ENCODE results near the gene PHYHIPL.

PHYHIPL gene

GRCh38 chr10:59265141-59265540 is 88.7 kb downstream of the PHYHIPL start:
- DNase-seq: no peak

- no peak for DNase-seq
Measured at GRCh38 chr10:59266321-59266720, 89.9 kb downstream of the PHYHIPL start.

- no peak for DNase-seq
Measured at GRCh38 chr10:59268460-59268859, 92.0 kb downstream of the PHYHIPL start.

GRCh38 chr10:59269651-59270050 is 93.2 kb downstream of the PHYHIPL start:
- no peak for DNase-seq

GRCh38 chr10:59270492-59270891 is 94.0 kb downstream of the PHYHIPL start:
- no peak for DNase-seq

- DNase-seq: no peak
Measured at GRCh38 chr10:59271160-59271559, 94.7 kb downstream of the PHYHIPL start.

- DNase-seq: no peak
Measured at GRCh38 chr10:59272061-59272460, 95.6 kb downstream of the PHYHIPL start.

GRCh38 chr10:59273445-59273844 is 97.0 kb downstream of the PHYHIPL start:
- no peak for DNase-seq

- DNase-seq: no peak
Measured at GRCh38 chr10:59276133-59276532, 99.7 kb downstream of the PHYHIPL start.

- no peak for DNase-seq
Measured at GRCh38 chr10:59276919-59277318, 100.5 kb downstream of the PHYHIPL start.

GRCh38 chr10:59279476-59279875 is 103.0 kb downstream of the PHYHIPL start:
- DNase-seq: no peak

- no peak for DNase-seq
Measured at GRCh38 chr10:59279991-59280505, 103.6 kb downstream of the PHYHIPL start.

GRCh38 chr10:59281861-59282260 is 105.4 kb downstream of the PHYHIPL start:
- DNase-seq: no peak

GRCh38 chr10:59283456-59284091 is 107.1 kb downstream of the PHYHIPL start:
- no peak for DNase-seq

GRCh38 chr10:59284118-59284975 is 107.9 kb downstream of the PHYHIPL start:
- DNase-seq: no peak

- DNase-seq: no peak
Measured at GRCh38 chr10:59285073-59285472, 108.6 kb downstream of the PHYHIPL start.

GRCh38 chr10:59285848-59286247 is 109.4 kb downstream of the PHYHIPL start:
- DNase-seq: no peak

GRCh38 chr10:59287587-59288255 is 111.3 kb downstream of the PHYHIPL start:
- no peak for DNase-seq

- DNase-seq: no peak
Measured at GRCh38 chr10:59289853-59290252, 113.4 kb downstream of the PHYHIPL start.

- DNase-seq: no peak
Measured at GRCh38 chr10:59290448-59290847, 114.0 kb downstream of the PHYHIPL start.

Measured in HCEC 1CT (cell line).